HEK293 (cell line): ENCODE measurements around the gene BCAN.

Source experiments
- CTCF ChIP-seq: fragments of 450-650 bp; formaldehyde crosslinking; IDR thresholded peaks from 2 replicates; pipeline ENCODE4 v1.5.1; 2016; ENCODE audit warnings: missing biosample characterization, missing genetic modification characterization
- ZBTB1 ChIP-seq: fragments of 450-650 bp; formaldehyde crosslinking; IDR thresholded peaks from 2 replicates; pipeline ENCODE4 v1.5.1; 2016; ENCODE audit warnings: missing biosample characterization, missing genetic modification characterization
- ZNF121 ChIP-seq: fragments of 450-650 bp; formaldehyde crosslinking; IDR thresholded peaks from 2 replicates; pipeline ENCODE4 v1.5.1; 2016; ENCODE audit warnings: missing biosample characterization, missing genetic modification characterization
- ZNF2 ChIP-seq: fragments of 450-650 bp; formaldehyde crosslinking; IDR thresholded peaks from 2 replicates; pipeline ENCODE4 v1.5.1; 2016; ENCODE audit warnings: missing biosample characterization, missing genetic modification characterization
- ZNF324 ChIP-seq: fragments of 450-650 bp; formaldehyde crosslinking; IDR thresholded peaks from 2 replicates; pipeline ENCODE4 v1.5.1; 2016; ENCODE audit warnings: missing biosample characterization, missing genetic modification characterization
- ZNF350 ChIP-seq: fragments of 450-650 bp; formaldehyde crosslinking; IDR thresholded peaks from 2 replicates; pipeline ENCODE4 v1.5.0; 2017; ENCODE audit warnings: missing biosample characterization, mild to moderate bottlenecking, missing genetic modification characterization
- ZNF37A ChIP-seq: fragments of 450-650 bp; IDR thresholded peaks from 2 replicates; pipeline ENCODE4 v1.5.1; 2018; ENCODE audit warnings: missing biosample characterization, missing genetic modification characterization
- ZNF600 ChIP-seq: fragments of 450-650 bp; formaldehyde crosslinking; IDR thresholded peaks from 2 replicates; pipeline ENCODE4 v1.5.1; 2016; ENCODE audit warnings: missing biosample characterization, missing genetic modification characterization
- ZNF629 ChIP-seq: fragments of 450-650 bp; formaldehyde crosslinking; IDR thresholded peaks from 2 replicates; pipeline ENCODE4 v1.5.1; 2017; ENCODE audit warnings: missing biosample characterization, missing genetic modification characterization

GRCh38 chr1:156703741-156704140 lies 61.8 kb downstream of the BCAN start:
- no peak for TF ChIP-seq ZNF2
- TF ChIP-seq ZNF324 = no peak
- TF ChIP-seq ZNF600 (tag by site-specific recombination) = no peak
- no peak for TF ChIP-seq ZNF350 (tag by site-specific recombination)
- no peak for TF ChIP-seq ZNF629 (tag by site-specific recombination)
- no peak for TF ChIP-seq ZNF121 (tag by site-specific recombination)
- TF ChIP-seq CTCF (tag by site-specific recombination) = no peak
- TF ChIP-seq ZNF37A = no peak
- TF ChIP-seq ZBTB1 = no peak
